Measurements from ENCODE around the gene ABCG1.

Gene ABCG1

DNA sequence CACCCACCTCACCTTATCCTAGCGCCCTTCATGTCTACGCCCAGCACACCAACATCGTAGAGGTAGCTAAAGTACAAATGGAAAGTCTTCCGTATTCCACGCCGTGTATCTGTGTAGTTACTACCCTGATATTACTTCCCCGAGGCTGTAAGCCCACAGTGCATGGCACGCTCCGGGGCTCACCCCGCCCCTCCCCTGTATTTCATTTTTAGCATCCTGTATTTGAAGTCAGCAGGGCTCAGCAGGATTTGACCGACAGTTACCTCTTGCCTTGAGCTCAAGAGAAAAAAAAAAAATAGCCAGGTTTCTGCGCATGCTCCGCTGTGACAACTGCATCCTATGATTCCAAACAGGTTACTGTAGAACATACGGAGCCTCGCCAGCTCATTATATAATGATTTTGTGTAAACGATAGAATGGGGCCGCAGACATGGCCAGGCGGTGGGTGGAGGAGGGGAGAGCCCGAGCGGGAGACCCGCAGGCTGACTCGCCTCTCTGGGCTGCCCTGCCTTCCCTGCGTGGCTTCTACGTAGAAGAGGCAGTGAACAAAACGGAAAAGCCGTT lies 1.3 kb downstream of the ABCG1 start:
- no peaks in the 10 kb centered on the region for H3K9me3 ChIP-seq (replicated peaks in 1 of 2; ENCODE audit: control insufficient read depth in 2 of 2, insufficient read depth in 1 of 2, low read depth in 1 of 2, low read length in 2 of 2)
- H3K4me2 ChIP-seq (ENCODE audit: insufficient read depth, low read length, poor library complexity, severe bottlenecking), result peak overlapping the region; percentile 100
- H3K23ac ChIP-seq (ENCODE audit: low read depth, low read length, poor library complexity), result no peak overlapping the region
- no peak overlapping the region for H3K18ac ChIP-seq (ENCODE audit: low read length)
- H3K14ac ChIP-seq (ENCODE audit: low read length), result no peak overlapping the region
- no peak overlapping the region for H3K4ac ChIP-seq (ENCODE audit: low read length)
- H3K79me1 ChIP-seq (ENCODE audit: low read depth, low read length), result no peaks in the 10 kb centered on the region
- H3K27ac ChIP-seq (replicated peaks; ENCODE audit: low read length), result no peak overlapping the region
- H3K9ac ChIP-seq (ENCODE audit: low read depth, low read length, poor library complexity), result peak overlapping the region; percentile 60
- WGBS, 2 donors (ENCODE audit: extremely low coverage in 2 of 2, insufficient read length in 2 of 2, insufficient replicate concordance in 1 of 2), result no CpG with 5 or more reads among the region's 26 CpGs
- H4K8ac ChIP-seq (ENCODE audit: low read depth, low read length), result no peak overlapping the region
- H4K91ac ChIP-seq (ENCODE audit: low read depth, low read length, poor library complexity), result no peak overlapping the region
- H3K36me3 ChIP-seq (replicated peaks in 1 of 2; ENCODE audit: control insufficient read depth in 2 of 2, insufficient read depth in 2 of 2, low read length in 2 of 2), result no peaks in the 10 kb centered on the region
- peak; percentile 46 for DNase-seq (ENCODE audit: low spot score)
- no peak overlapping the region for H2BK120ac ChIP-seq (ENCODE audit: low read depth, low read length)
- peaks cover 0 to 62% (median 15%) of the 10 kb centered on the region in 3 experiments for H3K27me3 ChIP-seq (ENCODE audit: control insufficient read depth in 3 of 3, insufficient read depth in 3 of 3, low read depth in 1 of 3, low read length in 3 of 3)
- no peak overlapping the region for H2AK5ac ChIP-seq (ENCODE audit: low read depth, low read length)
- peaks cover 11% of the 10 kb centered on the region in 2 donors for H3K4me1 ChIP-seq (ENCODE audit: control insufficient read depth in 2 of 2, insufficient read depth in 1 of 2, low read depth in 1 of 2, low read length in 2 of 2)
- H2BK12ac ChIP-seq (ENCODE audit: low read length), result no peak overlapping the region
- peak overlapping the region; percentile 77 for H2AFZ ChIP-seq (ENCODE audit: low read length)
- H3K4me3 ChIP-seq (ENCODE audit: low read length in 2 of 2), result peak overlapping the region in 1 of 2 donors; percentile 82
- peak overlapping the region; percentile 0 for H2BK5ac ChIP-seq (ENCODE audit: low read length)
- H2BK15ac ChIP-seq (ENCODE audit: low read length), result no peak overlapping the region

DNA sequence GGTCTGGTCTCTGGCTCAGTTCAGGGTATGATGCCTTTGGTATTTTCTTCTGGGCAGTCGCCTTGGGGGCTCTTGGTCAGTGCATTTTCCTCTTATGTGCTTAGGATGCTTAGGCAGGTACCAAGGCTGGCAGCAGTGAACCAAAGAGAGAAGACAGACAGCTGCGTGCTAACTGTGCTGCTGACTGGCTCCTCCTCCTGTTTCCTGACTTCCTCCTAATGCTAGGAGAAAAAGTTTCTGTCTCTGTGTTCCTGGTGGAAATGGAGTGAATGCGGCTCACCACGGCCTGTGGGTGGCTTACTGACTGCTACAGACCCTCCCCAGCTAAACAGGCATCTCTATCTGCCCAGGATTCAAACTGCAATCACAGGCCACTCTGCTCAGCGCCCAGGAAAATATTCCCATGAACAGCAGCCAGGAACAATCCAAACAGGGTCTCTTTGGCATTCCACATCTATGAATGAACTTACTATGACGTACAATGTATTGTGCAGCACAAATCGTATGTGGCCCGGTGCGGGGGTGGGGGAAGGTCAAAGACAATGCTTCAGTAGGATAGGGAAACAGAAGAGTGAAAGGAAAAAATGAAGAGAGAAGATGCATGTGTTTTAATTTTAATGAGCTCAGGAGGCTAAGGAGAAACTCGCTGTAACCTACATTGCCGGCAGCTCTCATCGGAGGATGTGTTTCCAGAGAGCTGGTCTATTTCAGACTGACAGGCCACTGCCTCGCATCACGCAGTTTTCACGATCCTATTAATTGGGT lies 2.8 kb downstream of the ABCG1 start:
- no peak overlapping the region for H4K91ac ChIP-seq (ENCODE audit: low read depth, low read length, poor library complexity)
- WGBS, 2 donors (ENCODE audit: extremely low coverage in 2 of 2, insufficient read length in 2 of 2, insufficient replicate concordance in 1 of 2), result no CpG with 5 or more reads among the region's 15 CpGs

GRCh38 chr21:42222386-42222785 lies 3.4 kb downstream of the ABCG1 start:
- no CpG with 5 or more reads among the region's 6 CpGs for WGBS, 2 donors (ENCODE audit: extremely low coverage in 2 of 2, insufficient read length in 2 of 2, insufficient replicate concordance in 1 of 2)
- H3K27me3 ChIP-seq (ENCODE audit: control insufficient read depth in 3 of 3, insufficient read depth in 3 of 3, low read depth in 1 of 3, low read length in 3 of 3), result peaks cover 0 to 59% (median 15%) of the 10 kb centered on the region in 3 experiments

More for the DNA sequence above, 2.8 kb downstream of the ABCG1 start:
- no peak overlapping the region for H2BK15ac ChIP-seq (ENCODE audit: low read length)
- no peak overlapping the region for H3K4me3 ChIP-seq (ENCODE audit: low read length in 2 of 2)
- H3K18ac ChIP-seq (ENCODE audit: low read length), result no peak overlapping the region
- H3K4me1 ChIP-seq (ENCODE audit: control insufficient read depth in 2 of 2, insufficient read depth in 1 of 2, low read depth in 1 of 2, low read length in 2 of 2), result peaks cover 11 to 14% of the 10 kb centered on the region in 2 donors
- H2BK5ac ChIP-seq (ENCODE audit: low read length), result no peak overlapping the region
- H3K4me2 ChIP-seq (ENCODE audit: insufficient read depth, low read length, poor library complexity, severe bottlenecking), result no peak overlapping the region
- H3K4ac ChIP-seq (ENCODE audit: low read length), result no peak overlapping the region
- no peak overlapping the region for H3K27ac ChIP-seq (replicated peaks; ENCODE audit: low read length)
- H2AFZ ChIP-seq (ENCODE audit: low read length), result peak overlapping the region; percentile 67
- no peak overlapping the region for H3K23ac ChIP-seq (ENCODE audit: low read depth, low read length, poor library complexity)
- H2BK120ac ChIP-seq (ENCODE audit: low read depth, low read length), result no peak overlapping the region
- H3K27me3 ChIP-seq (ENCODE audit: control insufficient read depth in 3 of 3, insufficient read depth in 3 of 3, low read depth in 1 of 3, low read length in 3 of 3), result peaks cover 0 to 65% (median 15%) of the 10 kb centered on the region in 3 experiments
- no peak overlapping the region for H3K14ac ChIP-seq (ENCODE audit: low read length)
- no peaks in the 10 kb centered on the region for H3K79me1 ChIP-seq (ENCODE audit: low read depth, low read length)
- no peak overlapping the region for H3K9ac ChIP-seq (ENCODE audit: low read depth, low read length, poor library complexity)
- H2BK12ac ChIP-seq (ENCODE audit: low read length), result no peak overlapping the region
- no peak for DNase-seq (ENCODE audit: low spot score)
- no peaks in the 10 kb centered on the region for H3K36me3 ChIP-seq (replicated peaks in 1 of 2; ENCODE audit: control insufficient read depth in 2 of 2, insufficient read depth in 2 of 2, low read length in 2 of 2)
- H3K9me3 ChIP-seq (replicated peaks in 1 of 2; ENCODE audit: control insufficient read depth in 2 of 2, insufficient read depth in 1 of 2, low read depth in 1 of 2, low read length in 2 of 2), result no peaks in the 10 kb centered on the region
- H4K8ac ChIP-seq (ENCODE audit: low read depth, low read length), result no peak overlapping the region
- no peak overlapping the region for H2AK5ac ChIP-seq (ENCODE audit: low read depth, low read length)

GRCh38 chr21:42222821-42223390 lies 4.0 kb downstream of the ABCG1 start:
- peaks cover 0 to 56% (median 15%) of the 10 kb centered on the region in 3 experiments for H3K27me3 ChIP-seq (ENCODE audit: control insufficient read depth in 3 of 3, insufficient read depth in 3 of 3, low read depth in 1 of 3, low read length in 3 of 3)
- H4K8ac ChIP-seq (ENCODE audit: low read depth, low read length), result no peak overlapping the region
- peaks cover 11 to 13% of the 10 kb centered on the region in 2 donors for H3K4me1 ChIP-seq (ENCODE audit: control insufficient read depth in 2 of 2, insufficient read depth in 1 of 2, low read depth in 1 of 2, low read length in 2 of 2)
- H2AK5ac ChIP-seq (ENCODE audit: low read depth, low read length), result no peak overlapping the region
- H3K27ac ChIP-seq (replicated peaks; ENCODE audit: low read length), result no peak overlapping the region
- H2BK15ac ChIP-seq (ENCODE audit: low read length), result no peak overlapping the region
- H2BK120ac ChIP-seq (ENCODE audit: low read depth, low read length), result no peak overlapping the region
- no peaks in the 10 kb centered on the region for H3K36me3 ChIP-seq (replicated peaks in 1 of 2; ENCODE audit: control insufficient read depth in 2 of 2, insufficient read depth in 2 of 2, low read length in 2 of 2)
- no peak overlapping the region for H3K18ac ChIP-seq (ENCODE audit: low read length)
- no peak overlapping the region for H2BK5ac ChIP-seq (ENCODE audit: low read length)
- no peak overlapping the region for H2BK12ac ChIP-seq (ENCODE audit: low read length)
- no peak overlapping the region for H3K23ac ChIP-seq (ENCODE audit: low read depth, low read length, poor library complexity)
- no peaks in the 10 kb centered on the region for H3K79me1 ChIP-seq (ENCODE audit: low read depth, low read length)
- WGBS, 2 donors (ENCODE audit: extremely low coverage in 2 of 2, insufficient read length in 2 of 2, insufficient replicate concordance in 1 of 2), result no CpG with 5 or more reads among the region's 9 CpGs
- no peak overlapping the region for H3K4me3 ChIP-seq (ENCODE audit: low read length in 2 of 2)
- no peak overlapping the region for H4K91ac ChIP-seq (ENCODE audit: low read depth, low read length, poor library complexity)
- H3K9ac ChIP-seq (ENCODE audit: low read depth, low read length, poor library complexity), result no peak overlapping the region
- H3K4me2 ChIP-seq (ENCODE audit: insufficient read depth, low read length, poor library complexity, severe bottlenecking), result no peak overlapping the region
- DNase-seq (ENCODE audit: low spot score), result no peak
- H3K14ac ChIP-seq (ENCODE audit: low read length), result no peak overlapping the region
- no peak overlapping the region for H2AFZ ChIP-seq (ENCODE audit: low read length)
- H3K9me3 ChIP-seq (replicated peaks in 1 of 2; ENCODE audit: control insufficient read depth in 2 of 2, insufficient read depth in 1 of 2, low read depth in 1 of 2, low read length in 2 of 2), result no peaks in the 10 kb centered on the region
- H3K4ac ChIP-seq (ENCODE audit: low read length), result no peak overlapping the region

More at GRCh38 chr21:42222386-42222785, 3.4 kb downstream of the ABCG1 start:
- H3K36me3 ChIP-seq (replicated peaks in 1 of 2; ENCODE audit: control insufficient read depth in 2 of 2, insufficient read depth in 2 of 2, low read length in 2 of 2), result no peaks in the 10 kb centered on the region
- H4K91ac ChIP-seq (ENCODE audit: low read depth, low read length, poor library complexity), result no peak overlapping the region
- H3K23ac ChIP-seq (ENCODE audit: low read depth, low read length, poor library complexity), result no peak overlapping the region
- H3K4ac ChIP-seq (ENCODE audit: low read length), result no peak overlapping the region
- H3K27ac ChIP-seq (replicated peaks; ENCODE audit: low read length), result no peak overlapping the region
- no peak overlapping the region for H3K18ac ChIP-seq (ENCODE audit: low read length)
- H3K9me3 ChIP-seq (replicated peaks in 1 of 2; ENCODE audit: control insufficient read depth in 2 of 2, insufficient read depth in 1 of 2, low read depth in 1 of 2, low read length in 2 of 2), result no peaks in the 10 kb centered on the region
- no peak overlapping the region for H2BK5ac ChIP-seq (ENCODE audit: low read length)
- DNase-seq (ENCODE audit: low spot score), result no peak
- no peak overlapping the region for H3K9ac ChIP-seq (ENCODE audit: low read depth, low read length, poor library complexity)
- no peak overlapping the region for H2BK15ac ChIP-seq (ENCODE audit: low read length)
- H3K14ac ChIP-seq (ENCODE audit: low read length), result no peak overlapping the region
- no peak overlapping the region for H2AFZ ChIP-seq (ENCODE audit: low read length)
- H3K4me3 ChIP-seq (ENCODE audit: low read length in 2 of 2), result no peak overlapping the region
- H2BK12ac ChIP-seq (ENCODE audit: low read length), result no peak overlapping the region
- no peak overlapping the region for H2AK5ac ChIP-seq (ENCODE audit: low read depth, low read length)
- H3K79me1 ChIP-seq (ENCODE audit: low read depth, low read length), result no peaks in the 10 kb centered on the region
- no peak overlapping the region for H3K4me2 ChIP-seq (ENCODE audit: insufficient read depth, low read length, poor library complexity, severe bottlenecking)
- H4K8ac ChIP-seq (ENCODE audit: low read depth, low read length), result no peak overlapping the region
- no peak overlapping the region for H2BK120ac ChIP-seq (ENCODE audit: low read depth, low read length)
- peaks cover 11 to 14% of the 10 kb centered on the region in 2 donors for H3K4me1 ChIP-seq (ENCODE audit: control insufficient read depth in 2 of 2, insufficient read depth in 1 of 2, low read depth in 1 of 2, low read length in 2 of 2)

All from neuronal stem cell (in vitro differentiated cells).